ENCODE data around the gene CHCHD3. TPM values are rescaled to one million over a fixed set of nuclear protein-coding genes. Genes with fewer than 3 reads are reported as not detected.
A peak's percentile ranks its signal among the peaks of the same experiment; 100 is the strongest.

The CHCHD3 gene
- total and polyA plus RNA-seq, 2 donors: 22.5 to 56.6 TPM

- Histone ChIP-seq H3K27me3 (ENCODE audit: control insufficient read depth in 2 of 2, insufficient read depth in 1 of 2, low read length in 1 of 2) (no peaks in the 10 kb centered on the region), H3K4me3 (ENCODE audit: low read length in 2 of 2) (no peak overlapping the region), H3K9me3 (ENCODE audit: control insufficient read depth in 2 of 2, insufficient read depth in 1 of 2, low read length in 1 of 2) (no peaks in the 10 kb centered on the region), H3K36me3 (ENCODE audit: control insufficient read depth in 2 of 2, insufficient read depth in 2 of 2, low read length in 1 of 2) (peaks cover 0 to 18% of the 10 kb centered on the region in 2 donors), H3K27ac (ENCODE audit: low read depth in 1 of 2, low read length in 1 of 2) (no peak overlapping the region), H3K4me1 (ENCODE audit: control insufficient read depth in 2 of 2, insufficient read depth in 2 of 2, low read length in 2 of 2) (peaks cover 2 to 7% of the 10 kb centered on the region in 2 donors)
- 97% methylated on average over 4 of the region's 4 CpGs for WGBS
- no peak for DNase-seq (ENCODE audit: low read depth in 6 of 9, low spot score in 9 of 9)
These were observed 301.1 kb downstream of the CHCHD3 start for GRCh38 chr7:132780822-132781221.

GRCh38 chr7:132779164-132779563 lies 302.7 kb downstream of the CHCHD3 start:
- Histone ChIP-seq H3K9me3 (ENCODE audit: control insufficient read depth in 2 of 2, insufficient read depth in 1 of 2, low read length in 1 of 2) (no peaks in the 10 kb centered on the region), H3K4me3 (ENCODE audit: low read length in 2 of 2) (no peak overlapping the region), H3K27ac (ENCODE audit: low read depth in 1 of 2, low read length in 1 of 2) (no peak overlapping the region), H3K27me3 (ENCODE audit: control insufficient read depth in 2 of 2, insufficient read depth in 1 of 2, low read length in 1 of 2) (no peaks in the 10 kb centered on the region), H3K36me3 (ENCODE audit: control insufficient read depth in 2 of 2, insufficient read depth in 2 of 2, low read length in 1 of 2) (peaks cover 0 to 8% of the 10 kb centered on the region in 2 donors), H3K4me1 (ENCODE audit: control insufficient read depth in 2 of 2, insufficient read depth in 2 of 2, low read length in 2 of 2) (peaks cover 2 to 7% of the 10 kb centered on the region in 2 donors)
- peak in 1 of 9 donors; percentile 8 for DNase-seq (ENCODE audit: low read depth in 6 of 9, low spot score in 9 of 9)
- WGBS: 56% methylated on average over 2 of the region's 2 CpGs

GRCh38 chr7:132778761-132779160 lies 303.1 kb downstream of the CHCHD3 start:
- Histone ChIP-seq H3K36me3 (ENCODE audit: control insufficient read depth in 2 of 2, insufficient read depth in 2 of 2, low read length in 1 of 2) (peaks cover 0 to 6% of the 10 kb centered on the region in 2 donors), H3K4me1 (ENCODE audit: control insufficient read depth in 2 of 2, insufficient read depth in 2 of 2, low read length in 2 of 2) (peaks cover 2 to 7% of the 10 kb centered on the region in 2 donors), H3K4me3 (ENCODE audit: low read length in 2 of 2) (no peak overlapping the region), H3K27me3 (ENCODE audit: control insufficient read depth in 2 of 2, insufficient read depth in 1 of 2, low read length in 1 of 2) (no peaks in the 10 kb centered on the region), H3K9me3 (ENCODE audit: control insufficient read depth in 2 of 2, insufficient read depth in 1 of 2, low read length in 1 of 2) (no peaks in the 10 kb centered on the region), H3K27ac (ENCODE audit: low read depth in 1 of 2, low read length in 1 of 2) (no peak overlapping the region)
- no peak for DNase-seq (ENCODE audit: low read depth in 6 of 9, low spot score in 9 of 9)
- 81% methylated on average over 4 of the region's 4 CpGs for WGBS

- no peak for DNase-seq (ENCODE audit: low read depth in 6 of 9, low spot score in 9 of 9)
- H3K27me3 ChIP-seq (ENCODE audit: control insufficient read depth in 2 of 2, insufficient read depth in 1 of 2, low read length in 1 of 2): no peaks in the 10 kb centered on the region
- no peaks in the 10 kb centered on the region for H3K36me3 ChIP-seq (ENCODE audit: control insufficient read depth in 2 of 2, insufficient read depth in 2 of 2, low read length in 1 of 2)
- no peaks in the 10 kb centered on the region for H3K9me3 ChIP-seq (ENCODE audit: control insufficient read depth in 2 of 2, insufficient read depth in 1 of 2, low read length in 1 of 2)
- no peak overlapping the region for H3K27ac ChIP-seq (ENCODE audit: low read depth in 1 of 2, low read length in 1 of 2)
- peaks cover 2 to 7% of the 10 kb centered on the region in 2 donors for H3K4me1 ChIP-seq (ENCODE audit: control insufficient read depth in 2 of 2, insufficient read depth in 2 of 2, low read length in 2 of 2)
- H3K4me3 ChIP-seq (ENCODE audit: low read length in 2 of 2): no peak overlapping the region
- WGBS: over 99% methylated on average over 4 of the region's 4 CpGs
These were observed 303.9 kb downstream of the CHCHD3 start for GRCh38 chr7:132777956-132778355.

- DNase-seq (ENCODE audit: low read depth in 6 of 9, low spot score in 9 of 9): no peak
- Histone ChIP-seq H3K4me1 (ENCODE audit: control insufficient read depth in 2 of 2, insufficient read depth in 2 of 2, low read length in 2 of 2) (peaks cover 2 to 7% of the 10 kb centered on the region in 2 donors), H3K27ac (ENCODE audit: low read depth in 1 of 2, low read length in 1 of 2) (no peak overlapping the region), H3K36me3 (ENCODE audit: control insufficient read depth in 2 of 2, insufficient read depth in 2 of 2, low read length in 1 of 2) (no peaks in the 10 kb centered on the region), H3K27me3 (ENCODE audit: control insufficient read depth in 2 of 2, insufficient read depth in 1 of 2, low read length in 1 of 2) (no peaks in the 10 kb centered on the region), H3K4me3 (ENCODE audit: low read length in 2 of 2) (no peak overlapping the region), H3K9me3 (ENCODE audit: control insufficient read depth in 2 of 2, insufficient read depth in 1 of 2, low read length in 1 of 2) (no peaks in the 10 kb centered on the region)
- 35% methylated on average over 7 of the region's 7 CpGs for WGBS
These were observed 304.5 kb downstream of the CHCHD3 start for GRCh38 chr7:132777414-132777813.

- Histone ChIP-seq H3K27ac (ENCODE audit: low read depth in 1 of 2, low read length in 1 of 2) (no peak overlapping the region), H3K9me3 (ENCODE audit: control insufficient read depth in 2 of 2, insufficient read depth in 1 of 2, low read length in 1 of 2) (no peaks in the 10 kb centered on the region), H3K36me3 (ENCODE audit: control insufficient read depth in 2 of 2, insufficient read depth in 2 of 2, low read length in 1 of 2) (no peaks in the 10 kb centered on the region), H3K4me3 (ENCODE audit: low read length in 2 of 2) (no peak overlapping the region), H3K4me1 (ENCODE audit: control insufficient read depth in 2 of 2, insufficient read depth in 2 of 2, low read length in 2 of 2) (peaks cover 12 to 13% of the 10 kb centered on the region in 2 donors), H3K27me3 (ENCODE audit: control insufficient read depth in 2 of 2, insufficient read depth in 1 of 2, low read length in 1 of 2) (no peaks in the 10 kb centered on the region)
- no peak for DNase-seq (ENCODE audit: low read depth in 6 of 9, low spot score in 9 of 9)
- 94% methylated on average over 5 of the region's 5 CpGs for WGBS
These were observed 305.8 kb downstream of the CHCHD3 start for GRCh38 chr7:132776048-132776620.

- H3K4me1 ChIP-seq (ENCODE audit: control insufficient read depth in 2 of 2, insufficient read depth in 2 of 2, low read length in 2 of 2): peaks cover 13 to 18% of the 10 kb centered on the region in 2 donors
- no peaks in the 10 kb centered on the region for H3K9me3 ChIP-seq (ENCODE audit: control insufficient read depth in 2 of 2, insufficient read depth in 1 of 2, low read length in 1 of 2)
- H3K27ac ChIP-seq (ENCODE audit: low read depth in 1 of 2, low read length in 1 of 2): no peak overlapping the region
- H3K4me3 ChIP-seq (ENCODE audit: low read length in 2 of 2): no peak overlapping the region
- H3K36me3 ChIP-seq (ENCODE audit: control insufficient read depth in 2 of 2, insufficient read depth in 2 of 2, low read length in 1 of 2): no peaks in the 10 kb centered on the region
- H3K27me3 ChIP-seq (ENCODE audit: control insufficient read depth in 2 of 2, insufficient read depth in 1 of 2, low read length in 1 of 2): no peaks in the 10 kb centered on the region
- DNase-seq (ENCODE audit: low read depth in 6 of 9, low spot score in 9 of 9): no peak
- 93% methylated on average over 5 of the region's 5 CpGs for whole genome bisulfite sequencing
These were observed 308.3 kb downstream of the CHCHD3 start for GRCh38 chr7:132773527-132773956.

- no peaks in the 10 kb centered on the region for H3K9me3 ChIP-seq (ENCODE audit: control insufficient read depth in 2 of 2, insufficient read depth in 1 of 2, low read length in 1 of 2)
- H3K4me3 ChIP-seq (ENCODE audit: low read length in 2 of 2): no peak overlapping the region
- peak; percentile 48 to 88 (median 73) for DNase-seq (ENCODE audit: low read depth in 6 of 9, low spot score in 9 of 9)
- peaks cover 5 to 16% of the 10 kb centered on the region in 2 donors for H3K4me1 ChIP-seq (ENCODE audit: control insufficient read depth in 2 of 2, insufficient read depth in 2 of 2, low read length in 2 of 2)
- no peaks in the 10 kb centered on the region for H3K36me3 ChIP-seq (ENCODE audit: control insufficient read depth in 2 of 2, insufficient read depth in 2 of 2, low read length in 1 of 2)
- H3K27ac ChIP-seq (ENCODE audit: low read depth in 1 of 2, low read length in 1 of 2): peak overlapping the region; percentile 94
- H3K27me3 ChIP-seq (ENCODE audit: control insufficient read depth in 2 of 2, insufficient read depth in 1 of 2, low read length in 1 of 2): no peaks in the 10 kb centered on the region
- WGBS: 11% methylated on average over 6 of the region's 6 CpGs
These were observed 310.6 kb downstream of the CHCHD3 start for GRCh38 chr7:132771301-132771730.

- no peaks in the 10 kb centered on the region for H3K27me3 ChIP-seq (ENCODE audit: control insufficient read depth in 2 of 2, insufficient read depth in 1 of 2, low read length in 1 of 2)
- peak overlapping the region in 1 of 2 donors; percentile 94 for H3K27ac ChIP-seq (ENCODE audit: low read depth in 1 of 2, low read length in 1 of 2)
- peaks cover 5 to 16% of the 10 kb centered on the region in 2 donors for H3K4me1 ChIP-seq (ENCODE audit: control insufficient read depth in 2 of 2, insufficient read depth in 2 of 2, low read length in 2 of 2)
- H3K36me3 ChIP-seq (ENCODE audit: control insufficient read depth in 2 of 2, insufficient read depth in 2 of 2, low read length in 1 of 2): no peaks in the 10 kb centered on the region
- WGBS: 98% methylated on average over 2 of the region's 2 CpGs
- no peak overlapping the region for H3K4me3 ChIP-seq (ENCODE audit: low read length in 2 of 2)
- no peaks in the 10 kb centered on the region for H3K9me3 ChIP-seq (ENCODE audit: control insufficient read depth in 2 of 2, insufficient read depth in 1 of 2, low read length in 1 of 2)
- no peak for DNase-seq (ENCODE audit: low read depth in 6 of 9, low spot score in 9 of 9)
These were observed 311.8 kb downstream of the CHCHD3 start for GRCh38 chr7:132770055-132770454.
